Esophagus squamous epithelium (tissue), 4 donors: ENCODE data around the gene PTPN1.

Experiments used
- POLR2A ChIP-seq, 4 donors: fragments of 450-650 bp; IDR thresholded peaks; one replicate each; pipeline ENCODE4 v1.6.1; 2017; ENCODE audit warnings: antibody characterized with exemption in 4 of 4, mild to moderate bottlenecking in 4 of 4, moderate library complexity in 3 of 4
- TF ChIP-seq, protein P1 (sequence below), 6 experiments: fragments of 450-650 bp in 4 of 6; fragments of 200-600 bp in 2 of 6; sonication (generic) in 2 of 6; IDR thresholded peaks; one replicate each; pipeline ENCODE4 v1.5.1; 2016 to 2019; ENCODE audit warnings: antibody characterized with exemption in 6 of 6, mild to moderate bottlenecking in 4 of 6, moderate library complexity in 4 of 6

DNA sequence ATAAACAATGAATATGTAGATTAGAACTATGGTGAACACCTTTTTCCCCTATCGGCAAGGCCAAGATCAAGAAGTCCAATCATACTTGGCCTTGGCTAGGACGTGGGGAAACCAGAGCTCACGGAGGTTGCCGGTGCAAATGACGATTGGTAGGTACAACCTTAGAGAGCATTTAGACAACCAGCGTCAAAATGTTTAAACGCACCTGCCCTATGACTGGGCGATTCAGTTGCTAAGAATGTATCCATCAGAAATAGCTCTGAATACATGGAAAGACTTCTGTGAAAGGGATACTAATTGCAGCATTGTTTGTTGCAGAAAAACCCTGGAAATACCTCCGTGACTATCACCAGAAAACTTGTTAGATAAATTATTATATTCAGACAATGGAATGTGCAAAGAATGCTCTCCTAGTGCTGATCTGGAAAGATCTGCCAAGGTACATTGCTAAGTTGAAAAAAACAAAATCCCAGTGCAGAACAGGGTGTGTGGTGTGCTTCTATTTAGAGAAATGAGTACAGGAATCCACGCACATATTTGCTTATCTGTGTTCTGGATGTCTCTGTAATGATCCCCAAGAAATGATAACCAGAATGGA lies 48.0 kb upstream of the PTPN1 start:
- TF ChIP-seq, protein P1, sequence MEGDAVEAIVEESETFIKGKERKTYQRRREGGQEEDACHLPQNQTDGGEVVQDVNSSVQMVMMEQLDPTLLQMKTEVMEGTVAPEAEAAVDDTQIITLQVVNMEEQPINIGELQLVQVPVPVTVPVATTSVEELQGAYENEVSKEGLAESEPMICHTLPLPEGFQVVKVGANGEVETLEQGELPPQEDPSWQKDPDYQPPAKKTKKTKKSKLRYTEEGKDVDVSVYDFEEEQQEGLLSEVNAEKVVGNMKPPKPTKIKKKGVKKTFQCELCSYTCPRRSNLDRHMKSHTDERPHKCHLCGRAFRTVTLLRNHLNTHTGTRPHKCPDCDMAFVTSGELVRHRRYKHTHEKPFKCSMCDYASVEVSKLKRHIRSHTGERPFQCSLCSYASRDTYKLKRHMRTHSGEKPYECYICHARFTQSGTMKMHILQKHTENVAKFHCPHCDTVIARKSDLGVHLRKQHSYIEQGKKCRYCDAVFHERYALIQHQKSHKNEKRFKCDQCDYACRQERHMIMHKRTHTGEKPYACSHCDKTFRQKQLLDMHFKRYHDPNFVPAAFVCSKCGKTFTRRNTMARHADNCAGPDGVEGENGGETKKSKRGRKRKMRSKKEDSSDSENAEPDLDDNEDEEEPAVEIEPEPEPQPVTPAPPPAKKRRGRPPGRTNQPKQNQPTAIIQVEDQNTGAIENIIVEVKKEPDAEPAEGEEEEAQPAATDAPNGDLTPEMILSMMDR (IDR thresholded peaks at IDR 0.05): no peak
- no peak for TF ChIP-seq POLR2A (IDR thresholded peaks at IDR 0.05)
